Globus pallidus (tissue), 1 donor: Measurements from ENCODE around the gene WDPCP.
"Not testable (repeated sequence)": the region's sequence is repeated elsewhere in the genome, so short reads cannot be mapped to it uniquely, and the experiment has no call there.

Source experiments
- DNase-seq: peaks from one replicate; pipeline ENCODE4 v3.0.0-alpha.2; 2015; ENCODE audit warnings: low spot score

Gene WDPCP

GRCh38 chr2:63249161-63249560 lies 339.1 kb downstream of the WDPCP start:
- DNase-seq: no peak

- DNase-seq: no peak
Observed at GRCh38 chr2:63242747-63243146, 345.5 kb downstream of the WDPCP start.

- no peak for DNase-seq
Observed at GRCh38 chr2:63225964-63226686, 362.2 kb downstream of the WDPCP start.

- no peak for DNase-seq
Observed at GRCh38 chr2:63218800-63219526, 369.3 kb downstream of the WDPCP start.

GRCh38 chr2:63195310-63195709 lies 393.0 kb downstream of the WDPCP start:
- no peak for DNase-seq

GRCh38 chr2:63194175-63194574 lies 394.1 kb downstream of the WDPCP start:
- no peak for DNase-seq

GRCh38 chr2:63192889-63193774 lies 395.1 kb downstream of the WDPCP start:
- no peak for DNase-seq

- DNase-seq: no peak
Observed at GRCh38 chr2:63192169-63192888, 395.9 kb downstream of the WDPCP start.

GRCh38 chr2:63189026-63189425 lies 399.3 kb downstream of the WDPCP start:
- DNase-seq: no peak

GRCh38 chr2:63186331-63186730 lies 401.9 kb downstream of the WDPCP start:
- no peak for DNase-seq

GRCh38 chr2:63163161-63163820 lies 425.0 kb downstream of the WDPCP start:
- DNase-seq: no peak

GRCh38 chr2:63159262-63159661 lies 429.0 kb downstream of the WDPCP start:
- DNase-seq: no peak

- not testable (repeated sequence) for DNase-seq
Observed at GRCh38 chr2:63136683-63137082, 451.6 kb downstream of the WDPCP start.

- no peak for DNase-seq
Observed at GRCh38 chr2:63132020-63132419, 456.3 kb downstream of the WDPCP start.

GRCh38 chr2:63131196-63131595 lies 457.1 kb downstream of the WDPCP start:
- no peak for DNase-seq

GRCh38 chr2:63127594-63127993 lies 460.7 kb downstream of the WDPCP start:
- no peak for DNase-seq

- no peak for DNase-seq
Observed at GRCh38 chr2:63124850-63125249, 463.4 kb downstream of the WDPCP start.

- DNase-seq: no peak
Observed at GRCh38 chr2:63124218-63124617, 464.1 kb downstream of the WDPCP start.

GRCh38 chr2:63122921-63123320 lies 465.4 kb downstream of the WDPCP start:
- no peak for DNase-seq

GRCh38 chr2:63121055-63121834 lies 467.0 kb downstream of the WDPCP start:
- DNase-seq: no peak

- DNase-seq: no peak
Observed at GRCh38 chr2:63118821-63119220, 469.5 kb downstream of the WDPCP start.
